Esophagus squamous epithelium (tissue), 5 donors: ENCODE measurements around the gene GRAPL. TPM values are rescaled to one million over a fixed set of nuclear protein-coding genes. Genes with fewer than 3 reads are reported as not detected.
"Not testable (repeated sequence)": the region's sequence is repeated elsewhere in the genome, so short reads cannot be mapped to it uniquely, and the experiment has no call there.

Experiments
- DNase-seq: peaks from one replicate; lab custom pipeline; 2025; lab: John Stamatoyannopoulos, UW
- H3K27ac ChIP-seq, 4 donors: fragments of 200-600 bp; sonication (generic); one replicate each; pipeline ENCODE4 v1.5.1; 2016 to 2019; ENCODE audit warnings: mild to moderate bottlenecking in 1 of 4
- H3K27me3 ChIP-seq, 4 donors: fragments of 200-600 bp; sonication (generic); 1 replicate in 3 of 4; 2 replicates in 1 of 4; pipeline versions ENCODE4 v1.5.1 to v1.6.0; 2017 to 2021; ENCODE audit warnings: antibody characterized with exemption in 1 of 4
- H3K36me3 ChIP-seq, 3 donors: fragments of 200-600 bp; sonication (generic); one replicate each; pipeline ENCODE4 v1.5.1; 2016 to 2019
- H3K4me1 ChIP-seq, 3 donors: fragments of 200-600 bp; sonication (generic); one replicate each; pipeline ENCODE4 v1.5.1; 2017 to 2019
- H3K4me3 ChIP-seq, 4 donors: fragments of 200-600 bp; sonication (generic); 1 replicate in 3 of 4; 2 replicates in 1 of 4; pipeline ENCODE4 v1.5.1; 2016 to 2019; ENCODE audit warnings: mild to moderate bottlenecking in 2 of 4, moderate library complexity in 1 of 4
- H3K9me3 ChIP-seq, 3 donors: fragments of 200-600 bp; sonication (generic); one replicate each; pipeline ENCODE4 v1.5.1; 2016 to 2019
- POLR2A ChIP-seq, 4 donors: fragments of 450-650 bp; IDR thresholded peaks; one replicate each; pipeline ENCODE4 v1.6.1; 2017; ENCODE audit warnings: antibody characterized with exemption in 4 of 4, mild to moderate bottlenecking in 4 of 4, moderate library complexity in 3 of 4
- WGBS, 2 donors: methylation state at CpG; one replicate each; pipeline ENCODE4 v1.1.5; 2018; 5-methylcytosine and 5-hydroxymethylcytosine counted together
- intact Hi-C: fragments of 100-400 bp; cut with DNase I; formaldehyde crosslinking; loops from one replicate; pipeline ENCODE4 v1.15.0; 2022
- total RNA-seq, 4 donors: library from RNA; depleted of rRNA; stranded (reverse); fragments of >200 nt; gene quantifications; one replicate each; pipeline ENCODE4 v1.1.0, GENCODE V29; 2016
- TF ChIP-seq, protein P1 (sequence below), 6 experiments: fragments of 450-650 bp in 4 of 6; fragments of 200-600 bp in 2 of 6; sonication (generic) in 2 of 6; IDR thresholded peaks; one replicate each; pipeline ENCODE4 v1.5.1; 2016 to 2019; ENCODE audit warnings: antibody characterized with exemption in 6 of 6, mild to moderate bottlenecking in 4 of 6, moderate library complexity in 4 of 6
- donor health status: DM: yes; HTN: yes; CAD: no.

Gene GRAPL
- total RNA-seq, 4 donors from 2014 or later = 4.0 TPM; not detected in 3

- H3K27me3 ChIP-seq, H3K4me1 ChIP-seq, H3K9me3 ChIP-seq, H3K36me3 ChIP-seq, intact Hi-C loops, DNase-seq: not testable (repeated sequence)
- TF ChIP-seq, protein P1, sequence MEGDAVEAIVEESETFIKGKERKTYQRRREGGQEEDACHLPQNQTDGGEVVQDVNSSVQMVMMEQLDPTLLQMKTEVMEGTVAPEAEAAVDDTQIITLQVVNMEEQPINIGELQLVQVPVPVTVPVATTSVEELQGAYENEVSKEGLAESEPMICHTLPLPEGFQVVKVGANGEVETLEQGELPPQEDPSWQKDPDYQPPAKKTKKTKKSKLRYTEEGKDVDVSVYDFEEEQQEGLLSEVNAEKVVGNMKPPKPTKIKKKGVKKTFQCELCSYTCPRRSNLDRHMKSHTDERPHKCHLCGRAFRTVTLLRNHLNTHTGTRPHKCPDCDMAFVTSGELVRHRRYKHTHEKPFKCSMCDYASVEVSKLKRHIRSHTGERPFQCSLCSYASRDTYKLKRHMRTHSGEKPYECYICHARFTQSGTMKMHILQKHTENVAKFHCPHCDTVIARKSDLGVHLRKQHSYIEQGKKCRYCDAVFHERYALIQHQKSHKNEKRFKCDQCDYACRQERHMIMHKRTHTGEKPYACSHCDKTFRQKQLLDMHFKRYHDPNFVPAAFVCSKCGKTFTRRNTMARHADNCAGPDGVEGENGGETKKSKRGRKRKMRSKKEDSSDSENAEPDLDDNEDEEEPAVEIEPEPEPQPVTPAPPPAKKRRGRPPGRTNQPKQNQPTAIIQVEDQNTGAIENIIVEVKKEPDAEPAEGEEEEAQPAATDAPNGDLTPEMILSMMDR (IDR thresholded peaks at IDR 0.05) = peak in 5 of 6 experiments; percentile 22 to 73 (median 40)
- peak in 2 of 4 donors; percentile 80 to 99 for TF ChIP-seq POLR2A (IDR thresholded peaks at IDR 0.05)
- peak overlapping the region; percentile 79 to 93 (median 84) for H3K27ac ChIP-seq
- H3K4me3 ChIP-seq = peak overlapping the region; percentile 25 to 64 (median 48)
- no CpG with 5 or more reads among the region's 39 CpGs for WGBS, 2 donors
These were observed 16.2 kb upstream of the GRAPL start for GRCh38 chr17:19111111-19111711.

DNA sequence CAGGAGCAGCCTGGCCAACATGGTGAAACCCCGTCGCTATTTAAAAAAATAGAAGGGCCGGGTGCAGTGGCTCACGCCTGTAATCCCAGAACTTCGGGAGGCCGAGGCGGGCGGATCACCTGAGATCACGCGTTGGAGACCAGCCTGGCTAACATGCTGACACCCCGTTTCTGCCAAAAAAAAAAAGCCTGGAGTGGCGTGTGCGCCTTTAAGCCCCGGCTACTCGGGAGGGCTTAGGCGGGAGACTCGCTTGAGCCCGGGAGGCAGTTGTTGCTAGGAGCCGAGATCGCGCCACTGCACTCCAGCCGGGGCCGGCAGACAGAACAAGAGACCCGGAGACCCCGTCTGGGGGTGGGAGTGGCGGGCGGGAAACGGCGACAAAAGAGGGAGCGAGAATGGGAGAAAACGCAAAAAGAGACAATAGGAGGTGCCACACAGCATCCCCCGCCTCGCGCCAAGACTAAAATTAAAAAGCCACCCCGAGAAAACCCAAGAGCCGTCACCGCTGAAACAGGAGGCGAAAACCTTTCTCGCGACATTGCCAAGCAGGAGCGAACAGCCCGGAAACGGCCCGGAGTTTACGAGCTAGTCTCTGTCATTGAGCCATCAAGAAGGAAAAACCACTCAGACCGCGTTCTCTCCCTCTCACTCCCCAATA is 15.5 kb upstream of the GRAPL start:
- intact Hi-C loops, H3K9me3 ChIP-seq, H3K36me3 ChIP-seq, H3K4me1 ChIP-seq, H3K27me3 ChIP-seq, DNase-seq: not testable (repeated sequence)
- Histone ChIP-seq H3K4me3 (peak overlapping the region in 2 of 4 donors; percentile 47 to 57), H3K27ac (peak overlapping the region in 3 of 4 donors; percentile 62 to 93 (median 79))
- peak in 3 of 4 donors; percentile 42 to 100 (median 88) for TF ChIP-seq POLR2A (IDR thresholded peaks at IDR 0.05)
- 0 to 4% methylated on average over 5 to 11 of the region's 47 CpGs for WGBS, 2 donors

- H3K9me3 ChIP-seq, DNase-seq, H3K27me3 ChIP-seq, H3K4me1 ChIP-seq, H3K4me3 ChIP-seq, H3K36me3 ChIP-seq, intact Hi-C loops: not testable (repeated sequence)
- WGBS, 2 donors = no CpG with 5 or more reads among the region's 18 CpGs
- H3K27ac ChIP-seq = peak overlapping the region in 1 of 4 donors; percentile 93
These were observed 14.9 kb upstream of the GRAPL start for GRCh38 chr17:19112459-19112826.

DNA sequence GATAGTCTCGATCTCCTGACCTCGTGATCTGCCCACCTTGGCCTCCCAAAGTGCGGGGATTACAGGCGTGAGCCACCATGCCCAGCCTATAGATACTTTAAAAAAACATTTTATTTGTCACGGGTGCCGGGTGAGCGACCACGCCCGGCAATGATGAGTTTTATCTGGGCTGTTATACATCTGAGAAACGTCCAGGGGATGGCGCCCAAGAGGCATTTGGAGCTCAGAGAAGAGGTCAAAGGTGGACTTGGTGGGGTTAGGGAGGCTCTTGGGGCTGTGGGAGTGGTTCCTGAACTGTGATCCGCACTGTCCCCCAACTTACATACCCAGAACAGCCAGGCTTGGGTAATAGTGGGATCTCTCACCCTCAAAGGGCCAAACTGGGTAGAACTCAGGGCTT is 8.7 kb upstream of the GRAPL start:
- H3K36me3 ChIP-seq, DNase-seq, intact Hi-C loops, H3K27me3 ChIP-seq, H3K4me3 ChIP-seq, H3K9me3 ChIP-seq, H3K4me1 ChIP-seq, H3K27ac ChIP-seq: not testable (repeated sequence)
- no CpG with 5 or more reads among the region's 12 CpGs for WGBS, 2 donors

GRCh38 chr17:19125289-19125688 is 2.1 kb upstream of the GRAPL start:
- H3K27me3 ChIP-seq, H3K4me3 ChIP-seq, H3K27ac ChIP-seq, H3K36me3 ChIP-seq, H3K9me3 ChIP-seq, H3K4me1 ChIP-seq, intact Hi-C loops, DNase-seq: not testable (repeated sequence)
- WGBS, 2 donors = no CpG with 5 or more reads among the region's 7 CpGs

DNA sequence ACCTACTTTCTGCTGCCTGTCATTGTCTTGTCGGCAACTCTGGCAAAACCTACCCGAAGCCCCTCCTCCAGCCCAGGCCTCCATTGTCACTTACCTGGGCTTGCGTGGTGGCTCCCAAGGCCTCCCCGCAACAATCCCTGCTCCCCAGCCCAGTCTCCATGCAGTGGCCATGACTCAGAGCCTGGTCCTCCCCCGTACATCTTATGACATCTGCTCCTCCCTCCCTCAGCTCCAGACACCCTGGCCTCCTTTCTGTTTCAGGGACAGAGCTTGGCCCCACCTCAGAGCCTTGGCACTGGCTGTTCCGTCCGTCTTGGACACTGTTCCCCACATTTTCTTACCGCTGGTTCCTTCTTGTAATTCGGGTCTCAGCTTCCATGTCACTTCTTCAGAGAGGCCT is 2.1 kb downstream of the GRAPL start:
- DNase-seq, H3K27ac ChIP-seq, H3K36me3 ChIP-seq, H3K9me3 ChIP-seq, H3K4me1 ChIP-seq, H3K27me3 ChIP-seq, H3K4me3 ChIP-seq, intact Hi-C loops: not testable (repeated sequence)
- whole genome bisulfite sequencing, 2 donors = no CpG with 5 or more reads among the region's 9 CpGs

- H3K9me3 ChIP-seq, H3K27ac ChIP-seq, H3K4me1 ChIP-seq, DNase-seq, H3K4me3 ChIP-seq, H3K36me3 ChIP-seq, H3K27me3 ChIP-seq, intact Hi-C loops: not testable (repeated sequence)
- WGBS, 2 donors = no CpG with 5 or more reads among the region's 8 CpGs
These were observed 3.7 kb downstream of the GRAPL start for GRCh38 chr17:19131108-19131507.

DNA sequence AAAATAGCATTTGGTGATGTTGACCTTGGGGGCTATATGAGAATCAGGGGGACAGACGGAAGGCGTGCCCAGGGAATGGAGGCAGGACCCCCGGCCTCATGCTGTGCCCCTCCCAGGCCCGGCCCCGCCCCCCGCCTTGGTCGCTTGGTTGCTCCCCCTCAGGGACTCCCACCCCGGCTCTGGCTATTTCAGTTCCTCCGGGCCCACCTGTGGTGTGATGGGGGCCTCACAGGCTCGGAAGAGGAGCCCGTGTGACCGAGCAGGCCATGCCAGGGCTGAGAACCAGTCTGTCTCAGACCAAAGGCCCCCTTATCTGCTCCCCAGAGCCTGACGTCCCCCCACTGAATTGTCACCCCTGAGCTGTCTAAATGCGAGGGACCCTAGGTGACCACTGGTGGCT is 4.4 kb downstream of the GRAPL start:
- H3K27me3 ChIP-seq, H3K4me3 ChIP-seq, H3K27ac ChIP-seq, H3K4me1 ChIP-seq, DNase-seq, intact Hi-C loops, H3K36me3 ChIP-seq, H3K9me3 ChIP-seq: not testable (repeated sequence)
- WGBS, 2 donors = no CpG with 5 or more reads among the region's 14 CpGs

GRCh38 chr17:19133793-19134192 is 6.4 kb downstream of the GRAPL start:
- WGBS, 2 donors = no CpG with 5 or more reads among the region's 9 CpGs
- H3K27me3 ChIP-seq, H3K4me1 ChIP-seq, H3K27ac ChIP-seq, intact Hi-C loops, H3K9me3 ChIP-seq, H3K36me3 ChIP-seq, H3K4me3 ChIP-seq, DNase-seq: not testable (repeated sequence)

GRCh38 chr17:19135391-19135790 is 8.0 kb downstream of the GRAPL start:
- intact Hi-C loops = not testable (repeated sequence)
- no CpG with 5 or more reads among the region's 13 CpGs for WGBS, 2 donors

GRCh38 chr17:19136138-19136537 is 8.7 kb downstream of the GRAPL start:
- H3K27ac ChIP-seq, intact Hi-C loops, H3K9me3 ChIP-seq, H3K36me3 ChIP-seq, H3K27me3 ChIP-seq, DNase-seq, H3K4me1 ChIP-seq, H3K4me3 ChIP-seq: not testable (repeated sequence)
- WGBS, 2 donors = no CpG with 5 or more reads among the region's 17 CpGs

More at GRCh38 chr17:19135391-19135790, 8.0 kb downstream of the GRAPL start:
- DNase-seq, H3K4me3 ChIP-seq, H3K4me1 ChIP-seq, H3K27me3 ChIP-seq, H3K36me3 ChIP-seq, H3K9me3 ChIP-seq, H3K27ac ChIP-seq: not testable (repeated sequence)

DNA sequence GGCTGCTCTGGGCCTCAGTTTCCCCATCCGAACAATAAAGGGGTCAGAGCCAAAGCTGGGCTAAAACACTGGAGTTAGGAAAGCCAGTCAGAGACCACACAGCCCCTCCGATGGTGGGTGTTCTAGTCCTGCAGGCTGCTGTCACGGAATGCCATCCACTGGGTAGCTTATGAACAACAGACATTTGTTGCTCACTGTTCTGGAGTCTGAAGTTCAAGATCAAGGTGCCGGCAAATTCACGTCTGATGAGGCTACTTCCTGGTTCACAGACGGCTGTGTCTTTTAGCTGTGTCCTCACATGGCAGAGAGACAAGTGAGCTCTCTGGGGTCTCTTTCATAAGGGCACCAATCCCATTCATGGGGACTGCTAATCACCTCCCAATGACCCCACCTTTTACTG is 9.2 kb downstream of the GRAPL start:
- intact Hi-C loops, H3K27ac ChIP-seq, H3K36me3 ChIP-seq, DNase-seq, H3K4me1 ChIP-seq, H3K27me3 ChIP-seq, H3K4me3 ChIP-seq, H3K9me3 ChIP-seq: not testable (repeated sequence)
- WGBS, 2 donors = 0% methylated on average over 1 of the region's 6 CpGs; no CpG with 5 or more reads in 1 of the 2 donors
